ENCODE measurements around the gene SPRY2. TPM values are rescaled to one million over a fixed set of nuclear protein-coding genes. Genes with fewer than 3 reads are reported as not detected.

Gene SPRY2
- total and polyA plus RNA-seq, 3 donors from 2014 or later, result 8.4 to 12.9 (median 10.7) TPM

GRCh38 chr13:80314711-80315653 is 25.9 kb downstream of the SPRY2 start:
- no peak overlapping the region for H3K27ac ChIP-seq
- H3K9me3 ChIP-seq, result no peaks in the 10 kb centered on the region
- no peaks in the 10 kb centered on the region for H3K4me1 ChIP-seq
- no peaks in the 10 kb centered on the region for H3K27me3 ChIP-seq
- WGBS, 2 donors, result 80 to 81% methylated on average over 5 of the region's 5 CpGs
- H3K4me3 ChIP-seq, result no peak overlapping the region
- no peaks in the 10 kb centered on the region for H3K36me3 ChIP-seq (ENCODE audit: low read depth, missing control alignments)
- DNase-seq, result no peak
- TF ChIP-seq CTCF (IDR thresholded peaks at IDR 0.05) (no peak), POLR2A (IDR thresholded peaks at IDR 0.05) (no peak)
- intact Hi-C loops (cut with DNase I; ENCODE audit: low total_unique reads), result no loop called here

- H3K4me3 ChIP-seq, result no peak overlapping the region
- no peaks in the 10 kb centered on the region for H3K4me1 ChIP-seq
- DNase-seq, result no peak
- TF ChIP-seq POLR2A (IDR thresholded peaks at IDR 0.05), result no peak
- no peak for TF ChIP-seq CTCF (IDR thresholded peaks at IDR 0.05)
- H3K27me3 ChIP-seq, result no peaks in the 10 kb centered on the region
- WGBS, 2 donors, result 94 to 97% methylated on average over 1 of the region's 1 CpG
- intact Hi-C loops (cut with DNase I; ENCODE audit: low total_unique reads), result no loop called here
- no peaks in the 10 kb centered on the region for H3K9me3 ChIP-seq
- H3K27ac ChIP-seq, result no peak overlapping the region
- no peaks in the 10 kb centered on the region for H3K36me3 ChIP-seq (ENCODE audit: low read depth, missing control alignments)
Measured at GRCh38 chr13:80313668-80314256, 27.2 kb downstream of the SPRY2 start.

- 82 to 88% methylated on average over 3 of the region's 3 CpGs for WGBS, 2 donors
Measured at GRCh38 chr13:80312967-80313366, 28.0 kb downstream of the SPRY2 start.

GRCh38 chr13:80312012-80312704 is 28.8 kb downstream of the SPRY2 start:
- Histone ChIP-seq H3K36me3 (ENCODE audit: low read depth, missing control alignments) (no peaks in the 10 kb centered on the region), H3K27me3 (no peaks in the 10 kb centered on the region), H3K9me3 (no peaks in the 10 kb centered on the region), H3K4me1 (no peaks in the 10 kb centered on the region), H3K27ac (no peak overlapping the region), H3K4me3 (no peak overlapping the region)
- intact Hi-C loops (cut with DNase I; ENCODE audit: low total_unique reads), result no loop called here
- WGBS, 2 donors, result 85 to 88% methylated on average over 5 of the region's 5 CpGs
- TF ChIP-seq CTCF (IDR thresholded peaks at IDR 0.05), result no peak
- TF ChIP-seq POLR2A (IDR thresholded peaks at IDR 0.05), result no peak
- no peak for DNase-seq

More at GRCh38 chr13:80312967-80313366, 28.0 kb downstream of the SPRY2 start:
- no peaks in the 10 kb centered on the region for H3K36me3 ChIP-seq (ENCODE audit: low read depth, missing control alignments)
- TF ChIP-seq CTCF (IDR thresholded peaks at IDR 0.05), result no peak
- TF ChIP-seq POLR2A (IDR thresholded peaks at IDR 0.05), result no peak
- no peak for DNase-seq
- H3K4me1 ChIP-seq, result no peaks in the 10 kb centered on the region
- no peak overlapping the region for H3K27ac ChIP-seq
- no peak overlapping the region for H3K4me3 ChIP-seq
- H3K27me3 ChIP-seq, result no peaks in the 10 kb centered on the region
- intact Hi-C loops (cut with DNase I; ENCODE audit: low total_unique reads), result no loop called here
- H3K9me3 ChIP-seq, result no peaks in the 10 kb centered on the region
